Testis (tissue), 2 donors: Measurements from ENCODE around the gene EYA2.

Experiments used
- POLR2A ChIP-seq: fragments of 450-650 bp; IDR thresholded peaks from one replicate; pipeline ENCODE4 v1.6.1; 2017; ENCODE audit warnings: antibody characterized with exemption, mild to moderate bottlenecking, moderate library complexity
- TF ChIP-seq, protein P1 (sequence below), 3 experiments: fragments of 450-650 bp in 2 of 3; fragments of 200-600 bp in 1 of 3; sonication (generic) in 1 of 3; IDR thresholded peaks; one replicate each; pipeline ENCODE4 v1.5.1; 2016 to 2019; ENCODE audit warnings: antibody characterized with exemption in 3 of 3, mild to moderate bottlenecking in 2 of 3, moderate library complexity in 1 of 3

DNA sequence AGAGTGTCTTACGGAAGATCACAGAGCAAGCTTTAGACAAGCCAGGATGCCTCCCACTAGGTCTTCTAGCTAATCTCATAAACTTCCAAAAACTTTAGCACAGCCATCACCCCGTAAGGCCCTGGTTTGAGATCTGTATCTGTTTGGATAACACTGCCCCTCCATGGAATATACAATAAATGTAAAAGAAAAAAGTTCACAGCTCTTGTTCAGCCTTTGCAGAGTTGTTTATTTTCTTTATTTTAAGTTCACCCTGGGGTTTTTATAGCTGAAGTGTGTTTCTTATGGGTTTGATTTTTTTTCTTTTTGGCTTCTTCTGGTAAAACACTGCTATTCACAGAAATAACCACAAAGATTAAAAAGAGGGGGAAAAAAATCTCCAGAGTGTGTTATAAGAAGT is 125.6 kb downstream of the EYA2 start:
- TF ChIP-seq, protein P1, sequence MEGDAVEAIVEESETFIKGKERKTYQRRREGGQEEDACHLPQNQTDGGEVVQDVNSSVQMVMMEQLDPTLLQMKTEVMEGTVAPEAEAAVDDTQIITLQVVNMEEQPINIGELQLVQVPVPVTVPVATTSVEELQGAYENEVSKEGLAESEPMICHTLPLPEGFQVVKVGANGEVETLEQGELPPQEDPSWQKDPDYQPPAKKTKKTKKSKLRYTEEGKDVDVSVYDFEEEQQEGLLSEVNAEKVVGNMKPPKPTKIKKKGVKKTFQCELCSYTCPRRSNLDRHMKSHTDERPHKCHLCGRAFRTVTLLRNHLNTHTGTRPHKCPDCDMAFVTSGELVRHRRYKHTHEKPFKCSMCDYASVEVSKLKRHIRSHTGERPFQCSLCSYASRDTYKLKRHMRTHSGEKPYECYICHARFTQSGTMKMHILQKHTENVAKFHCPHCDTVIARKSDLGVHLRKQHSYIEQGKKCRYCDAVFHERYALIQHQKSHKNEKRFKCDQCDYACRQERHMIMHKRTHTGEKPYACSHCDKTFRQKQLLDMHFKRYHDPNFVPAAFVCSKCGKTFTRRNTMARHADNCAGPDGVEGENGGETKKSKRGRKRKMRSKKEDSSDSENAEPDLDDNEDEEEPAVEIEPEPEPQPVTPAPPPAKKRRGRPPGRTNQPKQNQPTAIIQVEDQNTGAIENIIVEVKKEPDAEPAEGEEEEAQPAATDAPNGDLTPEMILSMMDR (IDR thresholded peaks at IDR 0.05), result no peak
- TF ChIP-seq POLR2A, result no peak
